Mucosa of descending colon (tissue), 3 donors: ENCODE results near the gene USP17L13. TPM values are rescaled to one million over a fixed set of nuclear protein-coding genes. Genes with fewer than 3 reads are reported as not detected.
"Not testable (repeated sequence)": the region's sequence is repeated elsewhere in the genome, so short reads cannot be mapped to it uniquely, and the experiment has no call there.

Experiments used
- ATAC-seq: fragments of 200-7000 bp; cut with Tn5 transposase; one replicate; pipeline ENCODE4 v1.9.1; 2020; ENCODE audit warnings: mild to moderate bottlenecking, moderate library complexity
- DNase-seq, 3 donors: peaks; one replicate each; pipeline ENCODE4 v3.0.0-alpha.2; 2020
- H3K36me3 ChIP-seq: fragments of 200-600 bp; one replicate; pipeline ENCODE4 v1.8.0; 2021; ENCODE audit warnings: low read depth, mild to moderate bottlenecking
- H3K4me1 ChIP-seq: fragments of 200-600 bp; one replicate; pipeline ENCODE4 v1.8.0; 2021; ENCODE audit warnings: low read depth, mild to moderate bottlenecking
- H3K4me3 ChIP-seq: fragments of 200-600 bp; one replicate; pipeline ENCODE4 v1.8.0; 2021; ENCODE audit warnings: mild to moderate bottlenecking
- H3K9me3 ChIP-seq: fragments of 200-600 bp; one replicate; pipeline ENCODE4 v1.8.0; 2021; ENCODE audit warnings: mild to moderate bottlenecking
- intact Hi-C, 2 donors: fragments of 100-400 bp; cut with DNase I in 1 of 2; cut with micrococcal nuclease in 1 of 2; formaldehyde crosslinking; loops; one replicate each; pipeline versions ENCODE4 v1.11.0 to v1.11.1; 2022; cut with DNase I, micrococcal nuclease
- total RNA-seq, 3 donors: library from RNA; stranded (reverse); fragmentation: NEBNext Ultra II Directional in 2 of 3; extraction: Animal tissue kit (Norgen Biotek cat#: 25700) in 2 of 3; gene quantifications; one replicate each; pipeline versions ENCODE4 v1.2.1 to v1.2.4, GENCODE V29; 2021 to 2023
- donor health status: DM: no; HTN: no; CAD: no; lungs with moderate emphysema.
- donor health status: DM: no; HTN: no; CAD: no.
- donor health status: DM: no; HTN: yes; CAD: no.

USP17L13 gene
- total RNA-seq, 3 donors from 2014 or later: not detected

GRCh38 chr4:9271719-9272118 is 47.0 kb downstream of the USP17L13 start:
- H3K4me1 ChIP-seq, H3K9me3 ChIP-seq, ATAC-seq, H3K36me3 ChIP-seq, intact Hi-C loops, H3K4me3 ChIP-seq: not testable (repeated sequence)
- peak; percentile 5 to 81 (median 35) for DNase-seq

Other genes with a start within 250 kb of the USP17L13 start
- gene FAM90A26, start 54.5 kb upstream of the USP17L13 start, total RNA-seq: not detected
- gene USP17L10, start 14.2 kb upstream of the USP17L13 start, total RNA-seq: not detected
- gene USP17L11, start 9.5 kb upstream of the USP17L13 start, total RNA-seq: not detected
- not detected for gene USP17L12, start 4.7 kb upstream of the USP17L13 start, total RNA-seq
- not detected for gene USP17L15, start 9.5 kb downstream of the USP17L13 start, total RNA-seq
- not detected for gene USP17L17, start 19.0 kb downstream of the USP17L13 start, total RNA-seq
- not detected for gene USP17L18, start 23.7 kb downstream of the USP17L13 start, total RNA-seq
- gene USP17L19, start 28.5 kb downstream of the USP17L13 start, total RNA-seq: not detected
- gene USP17L20, start 33.2 kb downstream of the USP17L13 start, total RNA-seq: not detected
- not detected for gene USP17L21, start 38.0 kb downstream of the USP17L13 start, total RNA-seq
- not detected for gene USP17L22, start 42.7 kb downstream of the USP17L13 start, total RNA-seq
- gene USP17L24, start 100.3 kb downstream of the USP17L13 start, total RNA-seq: not detected
- not detected for gene USP17L25, start 105.0 kb downstream of the USP17L13 start, total RNA-seq
- gene USP17L26, start 109.8 kb downstream of the USP17L13 start, total RNA-seq: not detected
- gene USP17L5, start 114.5 kb downstream of the USP17L13 start, total RNA-seq: not detected
- not detected for gene USP17L27, start 119.3 kb downstream of the USP17L13 start, total RNA-seq
- gene USP17L28, start 124.0 kb downstream of the USP17L13 start, total RNA-seq: not detected
- gene USP17L29, start 128.7 kb downstream of the USP17L13 start, total RNA-seq: not detected
- not detected for gene USP17L30, start 138.2 kb downstream of the USP17L13 start, total RNA-seq
- not detected for gene DEFB131A, start 219.5 kb downstream of the USP17L13 start, total RNA-seq